Sigmoid colon (tissue), 7 donors: ENCODE results near the gene TAGLN2. TPM values are rescaled to one million over a fixed set of nuclear protein-coding genes. Genes with fewer than 3 reads are reported as not detected.

Source experiments
- DNase-seq: peaks from one replicate; pipeline ENCODE4 v3.0.0-alpha.2; 2019
- H3K27ac ChIP-seq, 4 donors: fragments of 200-600 bp; sonication (generic); one replicate each; pipeline ENCODE4 v1.5.1; 2016 to 2019; ENCODE audit warnings: mild to moderate bottlenecking in 1 of 4
- H3K27me3 ChIP-seq, 3 donors: fragments of 200-600 bp; sonication (generic); one replicate each; pipeline ENCODE4 v1.5.1; 2019; ENCODE audit warnings: mild to moderate bottlenecking in 1 of 3
- H3K36me3 ChIP-seq, 4 donors: fragments of 200-600 bp; sonication (generic); one replicate each; pipeline ENCODE4 v1.5.1; 2016 to 2019
- H3K4me1 ChIP-seq, 4 donors: fragments of 200-600 bp; sonication (generic); one replicate each; pipeline ENCODE4 v1.5.1; 2017 to 2019
- H3K4me3 ChIP-seq, 4 donors: fragments of 200-600 bp; sonication (generic); one replicate each; pipeline ENCODE4 v1.5.1; 2017 to 2019; ENCODE audit warnings: mild to moderate bottlenecking in 2 of 4, moderate library complexity in 1 of 4
- H3K9me3 ChIP-seq, 4 donors: fragments of 200-600 bp in 3 of 4; sonication (generic) in 3 of 4; one replicate each; pipeline versions ENCODE4 v1.5.1 to v1.6.1; 2013 to 2019
- CTCF ChIP-seq, 4 experiments: fragments of 450-650 bp in 3 of 4; fragments of 200-600 bp in 1 of 4; IDR thresholded peaks; one replicate each; pipeline ENCODE4 v1.5.1; 2016 to 2019; ENCODE audit warnings: antibody characterized with exemption in 4 of 4, mild to moderate bottlenecking in 3 of 4, moderate library complexity in 2 of 4
- EP300 ChIP-seq, 4 donors: sonication (generic); formaldehyde crosslinking; IDR thresholded peaks; one replicate each; pipeline ENCODE4 v1.6.1; 2017; ENCODE audit warnings: antibody characterized with exemption in 4 of 4
- POLR2A ChIP-seq, 2 donors: fragments of 450-650 bp; IDR thresholded peaks; one replicate each; pipeline ENCODE4 v1.6.1; 2016; ENCODE audit warnings: antibody characterized with exemption in 2 of 2, mild to moderate bottlenecking in 2 of 2, moderate library complexity in 2 of 2
- POLR2AphosphoS5 ChIP-seq, 4 donors: sonication (generic); formaldehyde crosslinking; IDR thresholded peaks; one replicate each; pipeline ENCODE4 v1.6.1; 2017; ENCODE audit warnings: antibody characterized with exemption in 4 of 4
- WGBS, 2 donors: extraction: QIAGEN DNeasy Blood & Tissue Kit; methylation state at CpG; one replicate each; pipeline ENCODE4 v1.1.7; 2013; 5-methylcytosine and 5-hydroxymethylcytosine counted together
- intact Hi-C: fragments of 100-400 bp; cut with DNase I; formaldehyde crosslinking; loops from one replicate; pipeline ENCODE4 v1.15.1; 2023
- polyA plus RNA-seq, 3 donors: library from polyadenylated mRNA; stranded (reverse); fragments of 200-250 nt; gene quantifications; one replicate each; pipeline ENCODE4 v1.2.3, GENCODE V29; 2013
- total RNA-seq, 4 donors: library from RNA; depleted of rRNA; stranded (reverse); fragments of >200 nt; gene quantifications; one replicate each; pipeline ENCODE4 v1.1.0, GENCODE V29; 2016
- donor health status: healthy with polysubstance abuse.
- donor health status: Bipolar disorder and iron deficiency.
- donor health status: healthy.

TAGLN2 gene
- total and polyA plus RNA-seq, 7 donors = 88.8 to 770 (median 109) TPM

GRCh38 chr1:159957824-159958268, 32.5 kb upstream of the TAGLN2 start:
- no peaks in the 10 kb centered on the region for H3K36me3 ChIP-seq
- no peaks in the 10 kb centered on the region for H3K27me3 ChIP-seq
- peaks cover 0 to 10% (median 0%) of the 10 kb centered on the region in 4 donors for H3K4me1 ChIP-seq
- WGBS, 2 donors = 12 to 50% methylated on average over 9 of the region's 9 CpGs
- intact Hi-C loops = no loop called here
- H3K9me3 ChIP-seq = no peaks in the 10 kb centered on the region
- TF ChIP-seq EP300 (IDR thresholded peaks at IDR 0.05) = no peak
- no peak for TF ChIP-seq CTCF (IDR thresholded peaks at IDR 0.05)
- TF ChIP-seq POLR2A (IDR thresholded peaks at IDR 0.05) = no peak
- no peak for TF ChIP-seq POLR2AphosphoS5 (IDR thresholded peaks at IDR 0.05)
- no peak for DNase-seq
- H3K27ac ChIP-seq = no peak overlapping the region
- H3K4me3 ChIP-seq = no peak overlapping the region

GRCh38 chr1:159955456-159955855, 30.1 kb upstream of the TAGLN2 start:
- no peak for DNase-seq
- Histone ChIP-seq H3K27ac (no peak overlapping the region), H3K9me3 (no peaks in the 10 kb centered on the region), H3K4me1 (peaks cover 0 to under 1% (median 0%) of the 10 kb centered on the region in 4 donors), H3K4me3 (no peak overlapping the region), H3K36me3 (no peaks in the 10 kb centered on the region), H3K27me3 (no peaks in the 10 kb centered on the region)
- intact Hi-C loops = no loop called here
- WGBS, 2 donors = 90% methylated on average over 3 of the region's 3 CpGs
- no peak for TF ChIP-seq POLR2A (IDR thresholded peaks at IDR 0.05)
- TF ChIP-seq EP300 (IDR thresholded peaks at IDR 0.05) = no peak
- no peak for TF ChIP-seq POLR2AphosphoS5 (IDR thresholded peaks at IDR 0.05)
- no peak for TF ChIP-seq CTCF (IDR thresholded peaks at IDR 0.05)

GRCh38 chr1:159953536-159954515, 28.5 kb upstream of the TAGLN2 start, which contains the start of gene SLAMF9:
Gene SLAMF9 (minus strand): TSS chr1:159954237. CDS start chr1:159954137, 100 bp downstream.
- H3K4me1 ChIP-seq = peaks cover 0 to 11% (median 5%) of the 10 kb centered on the region in 4 donors

GRCh38 chr1:159952932-159953331, 27.6 kb upstream of the TAGLN2 start:
- Histone ChIP-seq H3K27ac (no peak overlapping the region), H3K4me3 (no peak overlapping the region), H3K36me3 (no peaks in the 10 kb centered on the region), H3K9me3 (no peaks in the 10 kb centered on the region), H3K27me3 (no peaks in the 10 kb centered on the region), H3K4me1 (peaks cover 0 to 15% (median 5%) of the 10 kb centered on the region in 4 donors)
- WGBS, 2 donors = 89 to 91% methylated on average over 5 of the region's 5 CpGs
- intact Hi-C loops = no loop called here
- DNase-seq = no peak
- TF ChIP-seq CTCF (IDR thresholded peaks at IDR 0.05) (no peak), POLR2AphosphoS5 (IDR thresholded peaks at IDR 0.05) (no peak), POLR2A (IDR thresholded peaks at IDR 0.05) (no peak), EP300 (IDR thresholded peaks at IDR 0.05) (no peak)

More at GRCh38 chr1:159953536-159954515, 28.5 kb upstream of the TAGLN2 start, which contains the start of gene SLAMF9:
- TF ChIP-seq POLR2AphosphoS5 (IDR thresholded peaks at IDR 0.05) (no peak), POLR2A (IDR thresholded peaks at IDR 0.05) (no peak), CTCF (IDR thresholded peaks at IDR 0.05) (no peak), EP300 (IDR thresholded peaks at IDR 0.05) (no peak)
- H3K4me3 ChIP-seq = no peak within 1 kb of the TSS
- DNase-seq = no peak
- no peaks in the 10 kb centered on the region for H3K36me3 ChIP-seq
- no peaks in the 10 kb centered on the region for H3K27me3 ChIP-seq
- H3K27ac ChIP-seq = no peak within 1 kb of the TSS
- no peaks in the 10 kb centered on the region for H3K9me3 ChIP-seq
- intact Hi-C loops = no loop called here
- WGBS, 2 donors = 73 to 85% methylated on average over 11 of the region's 11 CpGs
